SH-SY5Y (cell line): Measurements from ENCODE around the gene SIK3.

Experiments
- GATA2 ChIP-seq: IDR thresholded peaks from 2 replicates; pipeline ENCODE4 v1.6.1; 2011; ENCODE audit warnings: mild to moderate bottlenecking, low read depth, low read length
- GATA3 ChIP-seq: IDR thresholded peaks from 2 replicates; pipeline ENCODE4 v1.6.1; 2011; ENCODE audit warnings: low read depth, mild to moderate bottlenecking, low read length, moderate library complexity

DNA sequence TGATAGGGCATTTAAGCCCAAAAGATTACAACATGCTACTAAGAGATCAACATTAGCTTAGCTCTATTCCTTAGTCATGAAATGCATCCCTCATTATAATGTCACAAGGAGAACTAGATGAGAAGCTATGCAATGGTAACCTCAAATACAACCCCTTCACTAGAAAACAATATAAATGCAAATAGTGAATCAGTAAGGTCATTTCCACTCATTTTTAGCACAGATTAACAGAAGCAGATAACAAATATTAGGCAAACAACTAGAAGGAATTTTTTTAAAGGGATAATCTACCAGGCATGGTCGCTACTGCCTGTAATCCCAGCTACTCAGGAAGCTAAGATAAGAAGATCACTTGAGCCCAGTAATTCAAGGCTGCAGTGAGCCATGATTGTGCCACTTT is 28.2 kb downstream of the SIK3 start:
- no peak for TF ChIP-seq GATA2
- TF ChIP-seq GATA3 = no peak
